Mesothelial cell of epicardium (in vitro differentiated cells): ENCODE measurements around the gene TMEM144. TPM values are rescaled to one million over a fixed set of nuclear protein-coding genes. Genes with fewer than 3 reads are reported as not detected.

Experiments used
- DNase-seq, 2 experiments: peaks; one replicate each; pipeline ENCODE4 v3.0.0; 2021; ENCODE audit warnings: low spot score in 2 of 2; ENCODE audit not compliant: unreplicated experiment in 2 of 2
- H3K27ac Mint-ChIP-seq: 2 replicates; pipeline ENCODE4 v1.8.0; 2021; ENCODE audit warnings: mixed read lengths
- H3K27me3 Mint-ChIP-seq: 2 replicates; pipeline ENCODE4 v1.8.0; 2021; ENCODE audit warnings: low read depth, mixed read lengths
- H3K36me3 Mint-ChIP-seq: 2 replicates; pipeline ENCODE4 v1.8.0; 2021; ENCODE audit warnings: mixed read lengths
- H3K4me1 Mint-ChIP-seq: 2 replicates; pipeline ENCODE4 v1.8.0; 2021; ENCODE audit warnings: mixed read lengths
- H3K4me3 Mint-ChIP-seq: 2 replicates; pipeline ENCODE4 v1.8.0; 2021; ENCODE audit warnings: mild to moderate bottlenecking, moderate library complexity, mixed read lengths
- H3K9me3 Mint-ChIP-seq: 2 replicates; pipeline ENCODE4 v1.8.0; 2021; ENCODE audit warnings: mixed read lengths
- total RNA-seq: library from RNA; stranded (reverse); gene quantifications from 3 replicates; pipeline ENCODE4 v1.2.1, GENCODE V29; 2021
- TF ChIP-seq, protein P1 (sequence below): fragments of 200-600 bp; sonication (generic); IDR thresholded peaks from one replicate; pipeline ENCODE4 v1.5.0; 2021; ENCODE audit warnings: antibody characterized with exemption; ENCODE audit not compliant: unreplicated experiment

The TMEM144 gene
- total RNA-seq, 1 donor from 2014 or later: 5.7 TPM

DNA sequence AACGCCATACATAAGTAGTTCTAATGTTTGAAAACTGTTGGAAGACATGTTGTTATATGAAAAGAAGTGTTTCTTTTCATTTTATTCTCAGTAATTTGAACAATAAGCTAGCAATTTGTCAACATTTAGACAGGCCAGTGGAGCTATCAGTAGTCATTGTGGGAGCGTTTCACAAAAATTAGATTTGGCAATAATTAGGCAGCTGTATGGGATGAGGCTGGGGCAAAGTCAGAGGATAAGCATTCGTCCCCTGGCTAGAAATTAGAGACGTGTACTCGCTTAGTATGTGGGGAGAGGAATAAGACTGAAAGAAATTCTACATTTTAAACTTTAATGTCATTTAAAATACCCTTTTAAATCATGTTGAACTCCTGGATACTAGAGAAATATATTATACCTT lies 70.6 kb downstream of the TMEM144 start:
- TF ChIP-seq, protein P1, sequence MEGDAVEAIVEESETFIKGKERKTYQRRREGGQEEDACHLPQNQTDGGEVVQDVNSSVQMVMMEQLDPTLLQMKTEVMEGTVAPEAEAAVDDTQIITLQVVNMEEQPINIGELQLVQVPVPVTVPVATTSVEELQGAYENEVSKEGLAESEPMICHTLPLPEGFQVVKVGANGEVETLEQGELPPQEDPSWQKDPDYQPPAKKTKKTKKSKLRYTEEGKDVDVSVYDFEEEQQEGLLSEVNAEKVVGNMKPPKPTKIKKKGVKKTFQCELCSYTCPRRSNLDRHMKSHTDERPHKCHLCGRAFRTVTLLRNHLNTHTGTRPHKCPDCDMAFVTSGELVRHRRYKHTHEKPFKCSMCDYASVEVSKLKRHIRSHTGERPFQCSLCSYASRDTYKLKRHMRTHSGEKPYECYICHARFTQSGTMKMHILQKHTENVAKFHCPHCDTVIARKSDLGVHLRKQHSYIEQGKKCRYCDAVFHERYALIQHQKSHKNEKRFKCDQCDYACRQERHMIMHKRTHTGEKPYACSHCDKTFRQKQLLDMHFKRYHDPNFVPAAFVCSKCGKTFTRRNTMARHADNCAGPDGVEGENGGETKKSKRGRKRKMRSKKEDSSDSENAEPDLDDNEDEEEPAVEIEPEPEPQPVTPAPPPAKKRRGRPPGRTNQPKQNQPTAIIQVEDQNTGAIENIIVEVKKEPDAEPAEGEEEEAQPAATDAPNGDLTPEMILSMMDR: no peak
- no peak overlapping the region for H3K4me3 Mint-ChIP-seq
- H3K27me3 Mint-ChIP-seq: no peaks in the 10 kb centered on the region
- H3K9me3 Mint-ChIP-seq: no peaks in the 10 kb centered on the region
- no peaks in the 10 kb centered on the region for H3K4me1 Mint-ChIP-seq
- no peak for DNase-seq
- no peak overlapping the region for H3K27ac Mint-ChIP-seq
- no peaks in the 10 kb centered on the region for H3K36me3 Mint-ChIP-seq

DNA sequence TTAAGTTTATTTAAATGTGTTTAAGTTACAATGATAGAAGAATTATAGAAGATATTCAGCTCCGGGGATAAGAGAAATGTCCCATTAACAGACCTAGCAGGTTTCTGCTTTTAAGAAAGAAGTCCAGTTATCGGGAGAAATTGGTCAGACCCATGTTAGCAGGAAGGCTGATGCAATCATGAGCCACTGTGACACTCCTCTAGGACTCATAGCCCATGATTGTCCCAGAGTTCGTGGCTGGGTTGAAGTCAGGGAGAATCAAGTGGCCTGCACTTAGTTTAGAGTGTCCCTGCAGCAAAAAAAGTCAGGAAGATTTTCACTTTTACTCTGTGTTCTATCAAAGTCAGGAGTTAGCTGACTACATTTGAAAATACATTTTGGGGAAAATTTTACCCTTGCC lies 72.0 kb downstream of the TMEM144 start:
- Mint-ChIP-seq H3K4me1 (no peaks in the 10 kb centered on the region), H3K27me3 (no peaks in the 10 kb centered on the region), H3K4me3 (no peak overlapping the region), H3K9me3 (no peaks in the 10 kb centered on the region), H3K36me3 (no peaks in the 10 kb centered on the region), H3K27ac (no peak overlapping the region)
- no peak for DNase-seq
- TF ChIP-seq, protein P1: no peak

DNA sequence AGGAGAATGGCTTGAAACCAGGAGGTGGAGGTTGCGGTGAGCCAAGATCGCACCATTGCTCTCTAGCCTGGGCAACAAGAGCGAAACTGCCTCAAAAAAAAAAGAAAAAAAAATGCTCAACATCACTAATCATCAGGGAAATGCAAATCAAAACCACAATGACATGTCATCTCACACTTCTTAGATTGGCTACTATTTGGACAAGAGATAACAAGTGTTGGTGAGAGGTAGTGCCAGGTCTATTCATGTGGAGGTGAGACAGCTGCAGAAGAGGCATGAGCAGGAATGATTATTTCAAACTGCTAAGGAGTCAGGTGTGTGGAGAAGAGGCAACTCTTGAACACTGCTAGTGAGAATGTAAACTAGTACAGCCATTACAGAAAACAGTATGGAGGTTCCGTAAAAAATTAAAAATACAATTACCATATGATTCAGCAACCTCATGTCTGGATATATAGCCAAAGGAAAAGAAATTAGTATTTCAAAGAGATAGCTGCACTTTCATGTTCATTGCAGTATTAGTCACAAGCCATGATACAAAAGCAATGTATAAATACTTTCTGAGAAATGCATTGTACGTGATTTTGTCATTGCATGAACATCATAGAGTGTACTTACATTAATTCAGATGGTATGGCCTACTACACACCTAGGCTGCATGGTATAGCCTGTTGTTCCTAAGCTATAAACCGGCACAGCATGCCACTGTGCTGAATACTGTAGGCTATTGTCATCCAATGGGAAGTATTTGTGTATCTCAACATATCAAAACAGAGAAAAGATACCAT lies 75.3 kb downstream of the TMEM144 start:
- peaks cover 3% of the 10 kb centered on the region for H3K9me3 Mint-ChIP-seq
- H3K36me3 Mint-ChIP-seq: no peaks in the 10 kb centered on the region
- H3K27me3 Mint-ChIP-seq: no peaks in the 10 kb centered on the region
- no peak overlapping the region for H3K27ac Mint-ChIP-seq
- H3K4me1 Mint-ChIP-seq: no peaks in the 10 kb centered on the region
- TF ChIP-seq, protein P1: no peak
- no peak for DNase-seq
- H3K4me3 Mint-ChIP-seq: no peak overlapping the region

DNA sequence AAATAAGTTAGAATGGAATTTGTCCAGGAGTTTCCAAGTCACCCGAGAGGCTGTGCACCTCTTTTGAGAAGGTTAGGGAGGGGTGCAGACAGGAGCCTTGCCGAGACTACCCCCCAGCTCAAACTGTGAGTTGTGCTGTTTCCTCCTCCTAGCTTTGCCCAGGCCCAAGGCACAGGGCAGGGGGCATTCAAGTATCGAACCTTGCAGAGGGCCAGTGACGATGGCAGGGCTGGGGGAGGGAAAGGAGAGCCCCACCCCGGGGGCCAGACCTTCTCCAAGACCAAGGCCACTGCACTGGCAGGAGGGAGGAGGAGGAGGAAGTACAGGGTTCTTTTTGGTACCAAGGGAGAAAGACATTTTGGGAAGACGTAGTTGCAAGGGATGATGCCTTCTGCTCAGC lies 80.6 kb downstream of the TMEM144 start:
- peaks cover 35% of the 10 kb centered on the region for H3K9me3 Mint-ChIP-seq
- no peak overlapping the region for H3K4me3 Mint-ChIP-seq
- DNase-seq: no peak
- no peaks in the 10 kb centered on the region for H3K4me1 Mint-ChIP-seq
- H3K27ac Mint-ChIP-seq: no peak overlapping the region
- no peaks in the 10 kb centered on the region for H3K27me3 Mint-ChIP-seq
- H3K36me3 Mint-ChIP-seq: peaks cover 3% of the 10 kb centered on the region
- TF ChIP-seq, protein P1: no peak

DNA sequence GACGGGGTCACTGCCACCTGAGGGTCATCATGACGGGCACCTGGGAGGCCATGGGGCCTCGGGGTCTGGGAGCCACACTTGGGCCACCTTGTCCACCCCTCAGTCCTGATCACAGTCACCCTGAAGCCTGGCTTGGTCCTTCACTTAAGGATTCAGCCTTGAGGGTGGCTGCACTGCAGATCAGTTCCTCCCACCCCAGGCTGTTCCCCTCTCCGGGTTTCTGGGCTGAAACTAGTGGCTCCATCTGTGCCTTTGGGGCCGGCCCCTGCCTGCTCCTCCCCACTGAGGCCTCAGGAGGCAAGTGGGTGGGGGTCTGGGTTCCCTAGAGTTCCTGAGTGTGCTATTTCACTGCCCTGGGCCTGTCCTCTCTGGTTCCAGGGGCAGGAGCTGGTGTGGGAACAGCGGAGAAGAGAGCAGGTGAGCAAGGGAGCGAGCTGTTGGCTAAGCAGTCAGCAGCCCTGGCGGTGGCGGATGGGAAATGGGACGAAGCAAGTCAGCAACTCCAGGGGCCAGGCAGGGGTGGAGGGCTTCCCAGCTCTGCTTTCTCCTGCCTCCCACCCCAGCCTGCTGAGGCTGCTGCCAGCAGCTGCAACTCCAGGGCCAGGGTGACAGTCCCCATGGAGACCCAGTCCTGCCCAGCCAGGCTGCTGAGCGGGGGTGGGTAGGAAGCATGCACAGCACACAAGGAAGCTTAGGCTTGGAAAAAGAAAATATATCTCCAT lies 81.2 kb downstream of the TMEM144 start:
- Mint-ChIP-seq H3K4me1 (no peaks in the 10 kb centered on the region), H3K9me3 (peaks cover 38% of the 10 kb centered on the region), H3K27ac (no peak overlapping the region), H3K36me3 (peaks cover 3% of the 10 kb centered on the region), H3K4me3 (no peak overlapping the region), H3K27me3 (no peaks in the 10 kb centered on the region)
- TF ChIP-seq, protein P1: no peak
- DNase-seq: no peak
